Camera-type eye (tissue), 1 donor: ENCODE data around the gene GCKR. TPM values are rescaled to one million over a fixed set of nuclear protein-coding genes. Genes with fewer than 3 reads are reported as not detected.

Experiments used
- total RNA-seq: library from RNA; depleted of rRNA; stranded (reverse); fragments of >200 nt; gene quantifications from one replicate; pipeline ENCODE4 v1.2.3, GENCODE V29; 2014

GCKR gene
- not detected for total RNA-seq

DNA sequence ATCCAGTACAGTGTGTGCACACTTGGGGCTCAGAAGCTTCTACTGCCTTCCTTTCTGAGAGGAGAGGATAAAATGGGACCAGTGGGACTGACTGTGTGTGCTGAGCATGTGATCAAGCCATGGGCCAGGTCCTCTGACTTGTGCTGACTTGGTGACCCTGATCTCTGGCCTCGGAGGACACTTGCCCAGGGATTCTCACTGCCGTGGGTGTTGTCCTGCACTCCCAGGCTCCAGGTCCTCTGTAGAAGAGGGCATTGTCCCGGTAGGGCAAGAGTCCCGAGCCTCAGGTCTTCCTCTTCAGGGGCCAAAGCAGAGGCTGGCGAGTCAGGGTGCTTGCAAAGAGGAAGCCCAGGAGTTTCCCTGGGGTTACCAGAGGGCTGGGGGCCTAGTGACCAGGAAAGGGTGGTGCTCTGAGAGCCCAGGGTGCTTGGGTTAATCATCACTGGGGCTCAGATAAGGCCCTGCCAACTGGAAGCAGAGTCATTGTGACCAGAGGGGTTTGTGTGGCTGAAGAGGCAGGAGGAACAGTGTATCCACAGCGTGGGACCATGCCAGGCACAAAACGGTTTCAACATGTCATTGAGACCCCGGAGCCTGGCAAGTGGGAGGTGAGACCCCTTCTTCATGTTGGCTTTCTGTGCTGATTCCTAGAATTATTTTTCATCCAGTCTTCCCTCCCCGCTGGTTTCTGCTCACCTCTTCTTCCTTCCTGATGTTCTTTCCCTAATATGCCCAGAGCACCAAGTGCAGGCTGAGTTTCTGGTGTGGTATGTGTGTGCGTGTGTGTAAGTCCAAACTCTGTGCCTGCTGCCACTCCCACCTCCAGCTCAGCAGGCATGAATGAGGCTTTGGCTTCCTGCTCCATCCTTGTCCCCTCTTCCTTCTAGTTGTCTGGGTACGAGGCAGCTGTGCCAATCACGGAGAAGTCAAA is at the start of gene GCKR:
TSS of gene GCKR (plus strand) at position 483 of the 931 bp plus-strand sequence. CDS start at position 549, 66 bp downstream.

DNA sequence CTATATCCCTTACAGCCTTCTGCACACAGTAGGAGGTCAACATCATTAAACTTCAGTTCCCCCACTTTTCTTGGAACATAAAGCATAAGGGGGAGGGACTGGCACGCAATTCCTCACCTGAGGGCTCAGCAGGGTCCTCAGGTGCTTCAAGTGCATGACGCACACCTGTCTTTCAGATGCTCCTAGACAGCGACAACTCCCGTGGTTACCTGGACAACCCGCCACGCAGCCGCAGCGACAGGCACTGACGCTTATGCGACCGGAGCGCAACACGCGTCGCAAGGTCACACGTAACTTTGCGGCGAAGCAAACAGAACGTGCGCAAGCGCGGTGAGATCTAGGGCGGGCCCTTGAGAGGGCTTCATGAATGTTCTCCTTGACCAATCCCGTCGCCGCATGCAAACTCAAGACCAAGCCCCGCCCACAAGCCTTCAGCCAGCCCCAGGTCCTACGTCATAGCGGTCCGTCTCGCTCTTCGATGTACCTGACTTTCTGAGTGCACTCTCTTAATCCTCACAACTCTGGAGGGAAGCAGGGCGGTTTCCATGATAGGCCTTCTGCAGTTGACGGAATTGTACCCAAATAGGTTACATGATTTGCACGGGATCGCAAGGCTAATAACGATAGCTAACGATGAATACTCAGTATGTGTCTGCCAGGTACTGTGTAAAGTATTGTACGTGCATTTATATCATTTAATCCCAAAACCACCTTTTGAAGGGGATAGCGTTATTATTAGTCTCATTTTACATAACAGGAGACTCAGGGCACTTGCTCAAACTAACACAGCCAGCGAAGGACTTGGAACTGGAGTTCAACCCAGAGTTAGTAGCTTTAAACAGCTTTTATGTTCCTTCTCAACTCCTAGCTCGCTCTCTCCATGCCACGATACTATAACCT is 6.9 kb upstream of the GCKR start, which contains the start of gene IFT172:
TSS of gene IFT172 (minus strand) at position 246 of the 900 bp plus-strand sequence. CDS start at position 156, 90 bp downstream.

GRCh38 chr2:27494944-27495554 is 1.6 kb upstream of the GCKR start, which contains the start of gene FNDC4:
Gene FNDC4 (minus strand): TSS chr2:27495200. CDS start chr2:27494679, 521 bp downstream.

Other genes starting within 250 kb of the GCKR start
- gene SLC30A3, start 233.8 kb upstream of the GCKR start, total RNA-seq, result 0.27 TPM
- gene DNAJC5G, start 221.4 kb upstream of the GCKR start, total RNA-seq, result not detected
- 4.7 TPM for gene TRIM54, start 214.4 kb upstream of the GCKR start, total RNA-seq
- 4.7 TPM for gene UCN, start 188.4 kb upstream of the GCKR start, total RNA-seq
- gene MPV17, start 173.7 kb upstream of the GCKR start, total RNA-seq, result 62.5 TPM
- 46.5 TPM for gene GTF3C2, start 140.1 kb upstream of the GCKR start, total RNA-seq
- gene EIF2B4, start 126.5 kb upstream of the GCKR start, total RNA-seq, result 30.0 TPM
- 72.6 TPM for gene SNX17, start 126.2 kb upstream of the GCKR start, total RNA-seq
- gene ZNF513, start 116.1 kb upstream of the GCKR start, total RNA-seq, result 11.6 TPM
- gene PPM1G, start 87.2 kb upstream of the GCKR start, total RNA-seq, result 54.4 TPM
- gene NRBP1, start 68.2 kb upstream of the GCKR start, total RNA-seq, result 108 TPM
- not detected for gene KRTCAP3, start 54.5 kb upstream of the GCKR start, total RNA-seq
- gene IFT172, start 7.1 kb upstream of the GCKR start, total RNA-seq, result 57.2 TPM
- gene FNDC4, start 1.6 kb upstream of the GCKR start, total RNA-seq, result 13.7 TPM
- gene ZNF512, start 86.2 kb downstream of the GCKR start, total RNA-seq, result 95.4 TPM
- gene CCDC121, start 132.2 kb downstream of the GCKR start, total RNA-seq, result 12.6 TPM
- gene GPN1, start 132.2 kb downstream of the GCKR start, total RNA-seq, result 37.1 TPM
- 42.6 TPM for gene SUPT7L, start 166.8 kb downstream of the GCKR start, total RNA-seq
- gene SLC4A1AP, start 167.1 kb downstream of the GCKR start, total RNA-seq, result 38.5 TPM